HS-5 (cell line): Measurements from ENCODE around the gene HNRNPCL1.
"Not testable (repeated sequence)": the region's sequence is repeated elsewhere in the genome, so short reads cannot be mapped to it uniquely, and the experiment has no call there.

ENCODE experiments used
- DNase-seq: peaks from one replicate; pipeline ENCODE4 v3.0.0-alpha.2; 2012; ENCODE audit warnings: low read depth

HNRNPCL1 gene

GRCh38 chr1:12848620-12849019 lies at the start of gene HNRNPCL1:
HNRNPCL1 (minus strand) TSS chr1:12848720; CDS start chr1:12848289, 431 bp downstream.
- DNase-seq, result not testable (repeated sequence)

- not testable (repeated sequence) for DNase-seq
Measured at GRCh38 chr1:12898170-12898569, 49.6 kb upstream of the HNRNPCL1 start, which contains the start of gene PRAMEF10. PRAMEF10 (minus strand) TSS chr1:12898270; CDS start chr1:12895847, 2,423 bp downstream.

- not testable (repeated sequence) for DNase-seq
Measured at GRCh38 chr1:12886101-12886500, 37.6 kb upstream of the HNRNPCL1 start, which contains the start of gene PRAMEF4. PRAMEF4 (minus strand) TSS chr1:12886201; CDS start chr1:12883394, 2,807 bp downstream.

GRCh38 chr1:12878453-12878852 lies 29.9 kb upstream of the HNRNPCL1 start:
- not testable (repeated sequence) for DNase-seq

- not testable (repeated sequence) for DNase-seq
Measured at GRCh38 chr1:12863131-12863880, 14.8 kb upstream of the HNRNPCL1 start.

GRCh38 chr1:12856786-12857185 lies 8.3 kb upstream of the HNRNPCL1 start, which contains the start of gene PRAMEF2:
PRAMEF2 (plus strand) TSS chr1:12857086; CDS start chr1:12859010, 1,924 bp downstream.
- not testable (repeated sequence) for DNase-seq

GRCh38 chr1:12851779-12852178 lies 3.3 kb upstream of the HNRNPCL1 start:
- DNase-seq, result peak; percentile 86

- DNase-seq, result not testable (repeated sequence)
Measured at GRCh38 chr1:12833251-12833650, 15.3 kb downstream of the HNRNPCL1 start.

- DNase-seq, result not testable (repeated sequence)
Measured at GRCh38 chr1:12831310-12831709, 17.2 kb downstream of the HNRNPCL1 start, which contains the start of gene PRAMEF11. PRAMEF11 (minus strand) TSS chr1:12831410; CDS start chr1:12828789, 2,621 bp downstream.

- DNase-seq, result not testable (repeated sequence)
Measured at GRCh38 chr1:12819061-12819460, 29.5 kb downstream of the HNRNPCL1 start.

GRCh38 chr1:12811409-12811784 lies 37.1 kb downstream of the HNRNPCL1 start:
- DNase-seq, result peak; percentile 50

GRCh38 chr1:12810691-12811408 lies 37.7 kb downstream of the HNRNPCL1 start:
- peak; percentile 83 for DNase-seq

GRCh38 chr1:12809933-12810332 lies 38.6 kb downstream of the HNRNPCL1 start:
- no peak for DNase-seq

- no peak for DNase-seq
Measured at GRCh38 chr1:12799730-12800129, 48.8 kb downstream of the HNRNPCL1 start.

GRCh38 chr1:12798911-12799310 lies 49.6 kb downstream of the HNRNPCL1 start:
- no peak for DNase-seq
